T-helper 2 cell treated with Interferon-gamma antibody and Interleukin-4, amounts not matched to agents 100 ng/mL and 5 ng/mL, for 36 hours (primary cell): ENCODE measurements around the gene DUSP7. TPM values are rescaled to one million over a fixed set of nuclear protein-coding genes. Genes with fewer than 3 reads are reported as not detected.

Experiments
- intact Hi-C: fragments of 100-400 bp; cut with micrococcal nuclease; formaldehyde crosslinking; loops from one replicate; pipeline ENCODE4 v1.15.1; 2023
- total RNA-seq: library from RNA; stranded (reverse); gene quantifications from 2 replicates; pipeline ENCODE4 v1.2.3, GENCODE V29; 2022

Gene DUSP7
- total RNA-seq, 1 donor from 2014 or later: 43.7 TPM

DNA sequence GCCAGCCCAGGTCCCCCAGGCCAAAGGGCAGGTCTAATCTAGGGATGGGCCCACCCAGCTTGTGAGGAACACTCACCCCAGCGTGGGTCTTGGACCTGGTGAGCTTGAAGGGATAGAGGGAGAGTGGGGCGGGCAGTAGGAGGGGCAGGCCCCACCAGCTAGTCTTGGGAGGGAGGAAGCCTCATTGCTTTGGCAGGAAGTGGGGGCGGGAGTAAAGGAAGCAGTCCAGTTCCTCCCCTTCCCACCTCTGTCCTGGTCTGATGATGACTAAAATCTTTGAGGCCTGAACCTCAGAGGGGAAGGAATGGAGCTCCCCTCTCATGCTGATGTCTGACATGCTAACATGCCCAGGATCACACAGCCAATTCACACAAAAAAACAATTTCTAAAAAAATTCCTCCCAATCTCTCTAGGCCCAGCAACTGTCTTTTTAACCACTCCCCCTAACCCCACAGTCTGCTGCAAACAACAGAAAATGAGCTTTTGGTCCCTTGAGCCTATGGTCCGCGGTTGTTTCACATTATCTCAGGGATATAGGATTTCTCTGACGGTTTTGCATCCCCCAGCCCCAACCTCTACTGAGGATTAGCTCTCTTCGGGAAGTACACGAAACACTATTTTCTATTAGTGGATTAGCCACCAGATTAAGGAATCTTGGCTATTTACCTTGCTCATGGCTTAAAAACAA, 30.7 kb upstream of the DUSP7 start:
- intact Hi-C loops: no loop called here

DNA sequence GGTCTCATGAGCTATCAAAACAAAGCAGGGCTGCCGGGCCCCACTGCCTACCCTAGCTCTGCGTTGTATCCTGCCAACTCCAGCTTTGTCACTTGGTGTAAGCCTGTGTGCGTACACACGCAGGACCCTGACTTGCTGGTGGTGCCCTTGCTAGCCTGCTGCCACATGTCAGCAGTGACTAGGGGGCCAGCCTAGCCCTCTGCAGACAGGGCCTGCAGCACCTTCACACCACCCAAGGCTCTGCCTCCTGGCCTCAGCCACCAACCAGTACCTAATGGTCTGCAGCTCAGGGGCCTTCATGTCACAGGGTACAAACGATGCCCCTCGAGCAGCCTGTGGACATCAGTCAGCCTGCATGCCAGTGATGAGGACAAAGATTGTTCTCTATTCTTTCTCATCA, 30.1 kb upstream of the DUSP7 start:
- intact Hi-C loops: no loop called here

DNA sequence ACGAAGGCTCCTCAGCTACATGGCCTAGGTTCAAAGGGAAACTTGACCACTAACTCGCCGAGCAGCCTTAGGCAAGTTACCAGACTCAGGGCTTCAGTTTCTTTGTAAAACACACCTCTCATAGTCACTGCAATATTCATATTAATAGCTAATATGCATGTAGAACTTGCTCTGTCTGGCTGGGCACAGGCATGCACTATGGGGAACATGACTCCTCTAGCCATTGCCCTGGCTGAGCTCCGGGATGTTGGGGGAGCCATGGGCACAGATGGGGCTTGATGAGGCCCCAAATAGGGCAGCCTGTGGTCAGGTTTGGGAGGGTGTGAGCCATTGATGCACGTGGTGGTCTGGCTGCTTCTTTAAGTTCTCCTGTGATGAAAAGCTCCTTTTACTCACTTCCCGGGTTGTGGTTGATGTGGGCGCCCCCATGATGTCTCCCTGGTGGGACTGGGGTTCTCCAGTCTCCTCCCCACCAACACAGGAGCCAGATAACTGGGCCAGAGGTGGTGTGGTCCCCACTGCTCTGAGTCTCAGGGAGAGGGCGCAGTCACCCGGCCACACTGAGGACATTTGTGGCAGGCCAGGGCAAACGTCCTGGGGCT, 29.4 kb upstream of the DUSP7 start:
- intact Hi-C loops: no loop called here

DNA sequence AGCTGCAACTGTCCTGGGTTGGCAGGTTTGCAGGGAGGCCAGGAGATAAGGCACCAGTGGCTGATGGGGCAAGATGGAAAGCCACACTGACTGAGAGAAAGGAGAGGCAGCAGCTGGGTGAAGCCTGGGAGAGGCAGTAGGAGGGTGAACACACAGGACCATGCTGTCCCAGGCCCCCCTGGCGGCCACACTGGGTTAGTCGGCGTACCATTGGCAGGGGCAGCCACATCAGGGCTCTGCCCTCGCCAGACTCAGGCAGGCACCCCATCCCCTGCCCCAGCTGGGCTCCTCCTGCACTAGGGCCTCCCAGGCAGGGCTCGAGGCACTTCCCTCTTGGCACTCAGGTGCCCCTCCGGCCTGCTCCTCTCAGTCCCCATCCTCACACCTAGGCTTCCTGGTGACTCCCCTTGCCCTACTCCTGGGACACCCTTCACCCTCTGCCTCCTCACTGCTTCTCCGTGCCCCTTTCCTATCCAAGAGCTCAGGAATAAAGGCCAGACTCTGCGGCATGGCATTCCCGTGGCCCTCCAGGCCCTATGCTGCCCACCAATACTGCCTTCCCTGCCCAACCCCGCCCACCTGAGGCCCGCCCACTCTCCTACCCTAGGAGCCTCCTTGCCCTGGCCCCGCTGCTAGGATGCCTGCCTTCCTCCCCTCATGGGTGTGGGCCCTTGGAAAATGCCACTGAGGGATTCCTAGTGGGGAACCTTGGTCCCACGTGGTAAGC, 28.7 kb upstream of the DUSP7 start:
- intact Hi-C loops: no loop called here

DNA sequence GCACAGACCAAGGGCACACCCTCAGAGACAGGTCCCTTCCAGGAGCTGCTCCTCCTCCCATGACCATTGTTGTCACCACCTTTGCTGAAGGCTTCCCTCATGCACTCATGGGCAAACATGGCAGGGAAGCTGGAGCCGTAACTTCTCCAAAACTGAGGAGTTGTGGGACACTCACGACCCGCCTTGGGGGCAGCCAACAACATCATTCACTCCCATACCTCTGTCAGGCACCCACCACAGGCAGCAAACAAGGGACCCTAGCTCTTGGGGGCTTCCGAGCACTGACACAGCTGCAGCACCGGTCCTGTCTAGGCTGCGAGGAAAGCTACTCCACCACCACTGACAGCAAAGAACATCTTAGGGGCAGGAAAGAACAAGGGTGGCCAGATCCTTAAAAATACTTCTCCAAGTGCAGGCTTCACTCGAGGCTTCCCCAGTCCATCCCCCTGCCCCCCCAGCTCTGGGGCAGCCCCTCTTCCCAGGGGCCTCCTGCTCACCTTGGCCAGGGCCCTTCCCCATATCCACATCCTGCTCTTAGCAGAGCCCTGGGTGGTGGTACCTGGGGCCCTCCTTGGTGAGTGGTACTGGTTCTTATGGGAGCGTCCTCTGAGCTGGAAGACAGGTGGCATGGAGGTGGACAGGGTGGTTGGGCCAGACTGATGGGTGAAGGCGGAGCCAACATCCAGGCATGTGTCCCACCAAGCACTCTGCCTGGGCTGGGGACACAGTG, 28.0 kb upstream of the DUSP7 start:
- intact Hi-C loops: no loop called here

DNA sequence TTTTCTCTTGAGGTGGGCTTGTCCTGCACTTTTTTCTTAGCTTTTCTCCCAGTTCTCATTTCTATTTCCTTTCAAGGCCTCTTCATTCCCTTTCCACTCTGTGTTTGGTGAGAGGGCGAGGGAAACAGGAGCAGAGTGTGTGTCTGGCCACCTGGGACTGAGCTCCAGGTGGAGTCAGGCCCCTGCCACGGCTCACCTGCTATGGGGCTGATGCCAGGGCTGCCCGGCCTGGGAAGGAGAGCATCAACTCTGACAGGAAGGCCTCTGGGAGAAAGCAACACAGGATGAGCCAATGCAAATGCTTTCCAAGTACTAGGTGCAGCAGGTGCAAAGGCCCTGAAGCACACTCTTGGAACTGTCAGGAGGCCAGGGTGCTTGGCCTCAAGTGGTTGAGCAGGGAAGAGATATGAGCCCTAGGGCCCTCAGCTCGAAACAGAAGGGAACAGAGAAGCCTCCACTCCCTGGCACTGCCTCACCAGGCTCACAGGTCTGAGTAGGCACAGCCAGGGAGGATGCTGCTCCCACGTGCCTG, 27.3 kb upstream of the DUSP7 start:
- intact Hi-C loops: no loop called here

GRCh38 chr3:52082951-52083350, 26.6 kb upstream of the DUSP7 start:
- intact Hi-C loops: no loop called here

- intact Hi-C loops: no loop called here
Observed at GRCh38 chr3:52080830-52081719, 24.7 kb upstream of the DUSP7 start.

- intact Hi-C loops: no loop called here
Observed at GRCh38 chr3:52079958-52080357, 23.6 kb upstream of the DUSP7 start.

GRCh38 chr3:52078781-52079560, 22.6 kb upstream of the DUSP7 start:
- intact Hi-C loops: no loop called here

- intact Hi-C loops: no loop called here
Observed at GRCh38 chr3:52077925-52078324, 21.6 kb upstream of the DUSP7 start.

DNA sequence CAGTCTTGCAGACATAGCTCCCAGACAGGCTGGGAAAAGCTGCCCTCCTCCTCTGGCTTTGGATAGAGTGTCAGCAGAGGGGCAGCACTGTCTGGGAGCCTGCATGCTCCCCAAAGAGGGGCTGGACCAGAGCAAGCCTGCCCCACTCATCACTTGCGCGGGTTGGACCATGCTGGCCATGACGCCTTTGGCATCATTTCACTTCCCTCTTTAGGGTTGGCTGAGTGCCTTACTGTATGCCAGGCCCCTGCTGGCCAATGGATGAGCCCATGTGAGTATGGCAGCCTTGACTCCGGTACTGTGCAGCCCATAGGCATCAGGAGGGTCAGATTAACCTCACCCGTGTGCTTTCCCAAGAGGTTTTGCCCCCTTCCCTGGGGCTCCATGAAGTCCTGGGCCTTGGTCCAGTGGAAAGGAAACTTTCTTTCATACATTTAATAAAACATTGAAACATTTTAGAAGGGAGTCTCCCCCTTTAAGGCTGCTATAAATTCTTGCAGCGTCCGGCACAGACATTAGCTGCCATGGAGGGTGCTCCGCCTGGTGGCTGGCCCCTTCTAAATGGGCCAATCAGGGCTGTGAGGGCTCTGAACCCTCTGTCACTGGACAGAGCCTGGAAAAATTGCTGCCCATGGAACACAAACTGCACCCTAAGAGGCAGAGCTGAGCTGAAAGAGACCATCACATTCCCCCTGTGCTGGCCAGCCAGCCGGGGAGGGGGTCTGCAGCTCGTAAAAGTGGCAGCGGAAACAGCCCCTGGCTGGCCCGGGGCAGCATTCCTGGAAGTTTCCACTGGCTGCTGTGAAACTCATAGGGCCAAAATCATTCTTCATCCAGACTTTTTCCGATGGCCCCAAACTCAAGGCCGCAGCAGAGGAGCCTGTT, 20.8 kb upstream of the DUSP7 start:
- intact Hi-C loops: no loop called here

- intact Hi-C loops: no loop called here
Observed at GRCh38 chr3:52073490-52073889, 17.1 kb upstream of the DUSP7 start.

DNA sequence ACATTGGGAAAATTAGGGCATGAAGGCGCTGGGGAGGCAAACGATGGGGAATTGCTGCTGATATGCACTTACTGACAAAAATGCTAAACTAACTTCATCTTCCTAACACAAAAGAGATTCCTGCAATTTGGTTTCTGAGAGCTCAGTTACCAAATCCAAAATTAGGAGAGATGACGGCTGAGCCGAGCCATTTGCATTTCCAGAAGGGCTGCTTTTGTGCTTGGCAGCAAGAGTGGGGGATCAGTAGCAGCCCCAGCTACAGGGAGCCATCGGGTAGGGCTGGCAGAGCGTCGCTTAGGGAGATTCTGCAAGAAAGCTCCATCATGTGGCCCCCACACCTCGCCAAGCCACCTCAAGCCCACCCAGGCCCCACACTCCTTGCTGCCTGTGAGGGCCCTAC, 16.1 kb upstream of the DUSP7 start:
- intact Hi-C loops: no loop called here

- intact Hi-C loops: no loop called here
Observed at GRCh38 chr3:52072020-52072419, 15.6 kb upstream of the DUSP7 start.

DNA sequence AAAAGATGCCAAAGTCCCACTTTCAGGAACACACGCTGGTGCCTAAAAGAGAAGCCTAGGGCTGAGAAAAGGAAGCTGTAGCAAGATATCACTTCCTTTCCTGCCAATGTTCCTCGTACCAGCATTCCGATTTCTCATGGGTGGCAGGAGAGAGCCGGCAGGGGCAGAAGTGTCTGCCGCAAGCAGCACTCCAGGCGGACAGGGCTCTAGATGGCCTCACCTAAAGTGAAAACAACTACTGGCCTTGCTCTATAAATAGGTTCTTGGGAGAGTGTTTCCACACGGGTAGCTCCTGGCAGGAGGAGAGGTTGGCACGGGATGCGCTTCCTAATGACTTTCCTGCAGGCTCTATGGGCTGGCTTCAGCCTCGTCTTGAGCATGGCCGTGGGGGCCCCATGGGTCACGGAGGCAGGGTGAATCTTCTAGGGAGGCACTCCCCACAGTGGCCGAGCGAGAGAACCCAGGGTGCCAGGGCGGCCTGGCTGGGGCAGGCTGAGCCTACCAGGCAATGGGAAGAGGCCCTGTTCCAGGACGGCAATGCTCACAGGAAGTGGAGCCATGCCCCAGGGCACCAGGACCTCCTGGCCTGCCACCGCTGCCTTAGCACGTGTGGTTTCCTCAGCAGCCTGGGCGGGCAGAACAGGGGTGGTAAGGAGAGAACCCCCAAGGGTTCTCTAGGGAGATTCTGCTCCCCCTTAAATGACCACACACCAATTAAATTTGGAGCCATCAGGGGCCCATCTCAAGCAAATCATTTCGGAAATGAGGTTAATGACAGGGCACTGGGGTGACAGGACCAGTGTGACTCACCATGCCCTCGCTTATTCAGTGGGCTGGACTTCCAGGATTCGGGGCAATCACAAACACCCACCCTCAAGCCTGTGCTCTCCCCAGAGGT, 14.6 kb upstream of the DUSP7 start:
- intact Hi-C loops: no loop called here

DNA sequence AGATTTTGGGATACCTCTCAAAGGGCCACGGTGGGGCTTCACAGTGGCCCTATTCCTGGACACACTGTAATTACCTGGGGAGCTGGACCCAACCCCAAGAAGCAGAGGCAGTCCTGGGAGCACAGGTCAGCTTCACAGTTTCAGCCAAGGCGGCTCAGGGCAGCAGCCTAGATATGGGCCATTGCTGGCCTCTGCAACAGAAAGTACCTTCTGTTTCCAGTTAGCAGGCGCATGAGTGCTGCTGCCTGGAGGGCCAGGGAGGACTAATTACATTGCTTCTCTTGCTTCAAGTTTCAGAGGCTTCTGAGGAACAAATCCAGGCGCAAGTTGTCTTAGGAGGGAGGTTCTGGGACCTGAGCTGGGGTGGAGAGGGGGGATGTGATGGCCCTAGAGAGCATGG, 13.5 kb upstream of the DUSP7 start:
- intact Hi-C loops: no loop called here

- intact Hi-C loops: no loop called here
Observed at GRCh38 chr3:52069135-52069534, 12.8 kb upstream of the DUSP7 start.
